NB4 (cell line): ENCODE measurements around the gene C12orf75.

Experiments
- POLR2A ChIP-seq: IDR thresholded peaks from 2 replicates; pipeline ENCODE4 v1.6.1; 2011; ENCODE audit warnings: mild to moderate bottlenecking; ENCODE audit not compliant: insufficient read length; ENCODE audit errors: extremely low read depth
- TF ChIP-seq, protein P1 (sequence below): IDR thresholded peaks from one replicate; pipeline ENCODE4 v1.5.1; 2012; ENCODE audit warnings: low read depth, low read length
- TF ChIP-seq, protein P2 (sequence below): IDR thresholded peaks from 2 replicates; pipeline ENCODE4 v1.6.1; 2011; ENCODE audit warnings: low read depth, low read length

DNA sequence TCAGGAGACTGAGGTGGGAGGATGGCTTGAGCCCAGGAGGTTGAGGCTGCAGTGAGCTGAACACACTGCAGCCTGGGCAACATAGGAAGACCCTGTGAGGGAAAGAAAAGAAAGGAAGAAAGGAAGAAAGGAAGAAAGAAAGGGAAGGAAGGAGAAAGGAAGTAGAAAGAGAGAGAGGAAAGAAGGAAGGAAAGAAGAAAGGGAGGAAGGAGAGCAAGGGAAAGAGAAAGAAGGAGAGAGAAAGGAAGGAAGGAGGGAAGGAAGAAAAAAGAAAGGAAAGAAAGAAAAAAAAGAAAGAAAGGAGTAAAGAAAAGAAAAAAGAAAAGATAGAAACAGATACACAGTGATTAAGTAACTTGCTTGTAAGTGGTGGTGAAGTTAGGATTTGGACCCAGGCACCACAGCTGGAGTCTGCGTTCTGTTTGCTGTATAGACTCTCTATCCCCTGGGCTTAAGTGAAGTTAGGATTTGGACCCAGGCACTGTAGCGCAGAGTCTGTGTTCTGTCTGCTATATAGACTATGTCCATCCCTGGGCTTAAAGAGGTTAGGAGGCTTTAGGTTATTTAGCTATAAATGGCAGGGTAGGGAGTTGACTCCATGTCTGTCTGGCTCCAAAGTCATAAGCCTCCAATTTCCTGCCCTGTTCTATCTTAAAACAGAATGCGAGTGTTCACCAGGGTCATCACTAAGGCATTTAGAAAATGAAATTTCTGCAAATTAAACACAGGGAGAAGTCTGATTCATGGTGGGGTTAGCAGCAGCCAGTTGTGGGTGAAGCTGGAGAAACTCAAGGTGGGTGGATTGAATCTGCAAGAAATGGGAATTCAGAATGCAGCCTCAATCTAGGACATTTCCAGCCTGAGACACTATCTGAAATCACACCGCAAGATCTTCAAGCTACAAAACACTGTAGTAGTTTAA is 13.3 kb upstream of the C12orf75 start:
- TF ChIP-seq POLR2A = no peak
- TF ChIP-seq, protein P1, sequence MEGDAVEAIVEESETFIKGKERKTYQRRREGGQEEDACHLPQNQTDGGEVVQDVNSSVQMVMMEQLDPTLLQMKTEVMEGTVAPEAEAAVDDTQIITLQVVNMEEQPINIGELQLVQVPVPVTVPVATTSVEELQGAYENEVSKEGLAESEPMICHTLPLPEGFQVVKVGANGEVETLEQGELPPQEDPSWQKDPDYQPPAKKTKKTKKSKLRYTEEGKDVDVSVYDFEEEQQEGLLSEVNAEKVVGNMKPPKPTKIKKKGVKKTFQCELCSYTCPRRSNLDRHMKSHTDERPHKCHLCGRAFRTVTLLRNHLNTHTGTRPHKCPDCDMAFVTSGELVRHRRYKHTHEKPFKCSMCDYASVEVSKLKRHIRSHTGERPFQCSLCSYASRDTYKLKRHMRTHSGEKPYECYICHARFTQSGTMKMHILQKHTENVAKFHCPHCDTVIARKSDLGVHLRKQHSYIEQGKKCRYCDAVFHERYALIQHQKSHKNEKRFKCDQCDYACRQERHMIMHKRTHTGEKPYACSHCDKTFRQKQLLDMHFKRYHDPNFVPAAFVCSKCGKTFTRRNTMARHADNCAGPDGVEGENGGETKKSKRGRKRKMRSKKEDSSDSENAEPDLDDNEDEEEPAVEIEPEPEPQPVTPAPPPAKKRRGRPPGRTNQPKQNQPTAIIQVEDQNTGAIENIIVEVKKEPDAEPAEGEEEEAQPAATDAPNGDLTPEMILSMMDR = no peak
- TF ChIP-seq, protein P2, sequence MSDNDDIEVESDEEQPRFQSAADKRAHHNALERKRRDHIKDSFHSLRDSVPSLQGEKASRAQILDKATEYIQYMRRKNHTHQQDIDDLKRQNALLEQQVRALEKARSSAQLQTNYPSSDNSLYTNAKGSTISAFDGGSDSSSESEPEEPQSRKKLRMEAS = no peak
